Osteocyte (in vitro differentiated cells): ENCODE data around the gene FHIT. TPM values are rescaled to one million over a fixed set of nuclear protein-coding genes. Genes with fewer than 3 reads are reported as not detected.

Experiments used
- DNase-seq: peaks from one replicate; pipeline ENCODE4 v3.0.0; 2021; ENCODE audit warnings: mixed read lengths; ENCODE audit not compliant: unreplicated experiment; ENCODE audit errors: extremely low spot score
- H3K27ac Mint-ChIP-seq: one replicate; pipeline ENCODE4 v1.8.0; 2021; ENCODE audit warnings: mild to moderate bottlenecking, mixed read lengths; ENCODE audit not compliant: unreplicated experiment
- H3K27me3 Mint-ChIP-seq: one replicate; pipeline ENCODE4 v1.8.0; 2021; ENCODE audit warnings: mixed read lengths; ENCODE audit not compliant: unreplicated experiment
- H3K36me3 Mint-ChIP-seq: one replicate; pipeline ENCODE4 v1.8.0; 2021; ENCODE audit warnings: mixed read lengths; ENCODE audit not compliant: unreplicated experiment
- H3K4me1 Mint-ChIP-seq: one replicate; pipeline ENCODE4 v1.8.0; 2021; ENCODE audit warnings: mixed read lengths; ENCODE audit not compliant: unreplicated experiment
- H3K4me3 Mint-ChIP-seq: one replicate; pipeline ENCODE4 v1.8.0; 2021; ENCODE audit warnings: mild to moderate bottlenecking, moderate library complexity, mixed read lengths; ENCODE audit not compliant: unreplicated experiment
- H3K9me3 Mint-ChIP-seq: one replicate; pipeline ENCODE4 v1.8.0; 2021; ENCODE audit warnings: mixed read lengths; ENCODE audit not compliant: unreplicated experiment
- total RNA-seq: library from RNA; stranded (reverse); gene quantifications from 2 replicates; pipeline ENCODE4 v1.2.1, GENCODE V29; 2021
- TF ChIP-seq, protein P1 (sequence below): fragments of 200-600 bp; sonication (generic); IDR thresholded peaks from 2 replicates; pipeline ENCODE4 v1.5.0; 2021; ENCODE audit warnings: antibody characterized with exemption, mild to moderate bottlenecking, moderate library complexity

The FHIT gene
- total RNA-seq, 1 donor from 2014 or later, result 2.3 TPM

DNA sequence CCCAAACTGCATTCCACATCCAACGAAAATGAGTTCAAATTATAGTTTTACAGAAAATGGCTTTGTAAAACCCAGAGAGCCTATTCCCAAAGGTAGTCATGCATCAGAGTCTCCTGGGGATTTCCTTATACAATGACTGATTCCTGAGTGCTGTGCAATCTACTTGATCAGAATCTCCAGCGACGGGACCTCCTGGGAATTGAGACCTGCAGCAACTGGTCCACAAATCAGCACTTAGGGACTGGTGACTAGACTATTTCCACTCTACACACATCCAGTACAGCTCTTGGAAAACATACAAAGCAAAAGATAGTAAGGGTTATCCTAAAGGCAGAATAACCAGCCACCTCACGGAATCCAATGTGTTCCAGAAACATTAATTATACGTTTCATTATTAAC, 1330.4 kb downstream of the FHIT start:
- DNase-seq, result no peak
- H3K27me3 Mint-ChIP-seq, result peaks cover 6% of the 10 kb centered on the region
- TF ChIP-seq, protein P1, sequence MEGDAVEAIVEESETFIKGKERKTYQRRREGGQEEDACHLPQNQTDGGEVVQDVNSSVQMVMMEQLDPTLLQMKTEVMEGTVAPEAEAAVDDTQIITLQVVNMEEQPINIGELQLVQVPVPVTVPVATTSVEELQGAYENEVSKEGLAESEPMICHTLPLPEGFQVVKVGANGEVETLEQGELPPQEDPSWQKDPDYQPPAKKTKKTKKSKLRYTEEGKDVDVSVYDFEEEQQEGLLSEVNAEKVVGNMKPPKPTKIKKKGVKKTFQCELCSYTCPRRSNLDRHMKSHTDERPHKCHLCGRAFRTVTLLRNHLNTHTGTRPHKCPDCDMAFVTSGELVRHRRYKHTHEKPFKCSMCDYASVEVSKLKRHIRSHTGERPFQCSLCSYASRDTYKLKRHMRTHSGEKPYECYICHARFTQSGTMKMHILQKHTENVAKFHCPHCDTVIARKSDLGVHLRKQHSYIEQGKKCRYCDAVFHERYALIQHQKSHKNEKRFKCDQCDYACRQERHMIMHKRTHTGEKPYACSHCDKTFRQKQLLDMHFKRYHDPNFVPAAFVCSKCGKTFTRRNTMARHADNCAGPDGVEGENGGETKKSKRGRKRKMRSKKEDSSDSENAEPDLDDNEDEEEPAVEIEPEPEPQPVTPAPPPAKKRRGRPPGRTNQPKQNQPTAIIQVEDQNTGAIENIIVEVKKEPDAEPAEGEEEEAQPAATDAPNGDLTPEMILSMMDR, result no peak
- H3K4me3 Mint-ChIP-seq, result no peak overlapping the region
- no peaks in the 10 kb centered on the region for H3K36me3 Mint-ChIP-seq
- H3K4me1 Mint-ChIP-seq, result no peaks in the 10 kb centered on the region
- no peaks in the 10 kb centered on the region for H3K9me3 Mint-ChIP-seq
- no peak overlapping the region for H3K27ac Mint-ChIP-seq

DNA sequence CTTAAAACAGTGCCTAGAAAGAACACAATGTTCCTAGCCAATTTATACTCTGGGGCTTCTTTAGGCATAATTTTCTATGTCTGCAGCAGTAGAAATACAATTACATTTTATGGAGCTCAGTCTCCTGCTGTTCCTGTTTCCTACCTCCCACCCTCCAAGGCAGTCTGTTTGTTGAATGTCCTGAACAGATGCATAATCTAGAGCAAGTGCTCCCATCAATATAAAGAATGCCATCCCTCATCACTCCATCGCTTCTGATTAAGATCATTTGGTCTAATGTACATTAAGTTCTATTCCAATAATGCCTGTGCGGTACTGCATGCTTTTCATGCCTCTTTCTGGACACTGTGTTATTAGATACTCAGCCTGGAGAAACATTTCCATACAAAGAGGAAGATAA, 1331.7 kb downstream of the FHIT start:
- H3K9me3 Mint-ChIP-seq, result no peaks in the 10 kb centered on the region
- peaks cover 3% of the 10 kb centered on the region for H3K27me3 Mint-ChIP-seq
- H3K36me3 Mint-ChIP-seq, result no peaks in the 10 kb centered on the region
- no peaks in the 10 kb centered on the region for H3K4me1 Mint-ChIP-seq
- TF ChIP-seq, protein P1, result no peak
- no peak for DNase-seq
- no peak overlapping the region for H3K4me3 Mint-ChIP-seq
- H3K27ac Mint-ChIP-seq, result no peak overlapping the region

DNA sequence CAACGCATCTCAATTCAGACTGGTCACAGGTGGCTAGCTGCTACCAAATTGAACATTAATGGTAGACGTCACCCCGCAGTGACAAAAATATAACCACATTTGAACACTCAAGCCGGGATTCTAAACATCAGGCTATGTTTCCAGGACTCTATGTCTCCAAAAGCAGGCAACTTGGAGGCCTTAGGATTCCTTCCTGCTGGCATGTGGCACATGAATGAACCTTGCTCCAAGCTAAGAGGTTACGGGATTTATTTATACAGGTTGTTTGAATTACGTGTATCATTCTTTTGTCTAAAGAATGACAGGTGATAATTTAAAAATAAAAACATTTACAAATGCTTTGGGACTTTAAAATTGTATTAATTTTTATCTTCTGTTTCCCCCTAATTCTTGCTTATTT, 1337.0 kb downstream of the FHIT start:
- no peak for DNase-seq
- Mint-ChIP-seq H3K4me1 (no peaks in the 10 kb centered on the region), H3K4me3 (no peak overlapping the region), H3K36me3 (no peaks in the 10 kb centered on the region), H3K27ac (no peak overlapping the region), H3K9me3 (no peaks in the 10 kb centered on the region), H3K27me3 (no peaks in the 10 kb centered on the region)
- TF ChIP-seq, protein P1, result no peak

DNA sequence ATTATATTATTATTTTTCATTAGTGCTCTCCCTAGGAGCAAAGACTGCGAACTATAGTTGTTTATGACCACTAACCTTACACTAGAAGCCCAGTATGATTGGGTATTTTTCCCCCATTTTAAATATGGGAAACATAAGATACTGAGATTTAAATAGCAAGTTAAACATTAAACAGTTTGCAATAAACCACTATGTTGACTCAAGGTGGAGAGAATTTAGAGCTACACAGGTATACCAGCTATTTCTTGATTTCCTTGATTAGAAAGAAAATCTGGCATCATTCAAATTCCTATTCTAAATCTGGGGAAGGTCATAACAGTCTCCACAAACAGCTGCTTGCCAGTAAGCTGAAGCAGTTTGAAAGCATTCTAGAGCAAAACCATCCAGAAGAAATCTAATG, 1337.6 kb downstream of the FHIT start:
- Mint-ChIP-seq H3K9me3 (no peaks in the 10 kb centered on the region), H3K27me3 (no peaks in the 10 kb centered on the region), H3K4me3 (no peak overlapping the region), H3K4me1 (no peaks in the 10 kb centered on the region), H3K27ac (no peak overlapping the region), H3K36me3 (no peaks in the 10 kb centered on the region)
- DNase-seq, result no peak
- TF ChIP-seq, protein P1, result no peak

DNA sequence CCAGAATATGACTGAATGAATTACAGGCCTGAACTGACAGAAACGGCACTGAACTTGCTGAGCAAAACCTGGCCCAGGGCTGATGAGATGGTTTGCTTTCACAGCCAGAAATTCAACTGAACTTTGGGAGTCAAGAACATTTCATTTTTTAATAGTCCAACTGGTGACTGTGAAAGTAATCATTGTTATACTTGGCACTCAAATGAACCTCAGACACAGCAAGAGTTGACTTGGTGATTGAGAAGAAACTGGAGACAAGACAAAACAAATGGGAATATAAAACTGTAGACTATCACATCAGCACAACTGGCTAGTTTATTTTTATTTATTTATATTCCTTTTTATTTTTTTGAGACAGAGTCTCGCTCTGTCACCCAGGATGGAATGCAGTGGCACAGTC, 1342.6 kb downstream of the FHIT start:
- TF ChIP-seq, protein P1, result no peak

More for the DNA sequence above, 1342.6 kb downstream of the FHIT start:
- Mint-ChIP-seq H3K9me3 (no peaks in the 10 kb centered on the region), H3K27me3 (no peaks in the 10 kb centered on the region), H3K4me3 (no peak overlapping the region), H3K27ac (no peak overlapping the region), H3K36me3 (no peaks in the 10 kb centered on the region), H3K4me1 (no peaks in the 10 kb centered on the region)
- no peak for DNase-seq
